Measurements from ENCODE around the gene NT5C1B.

Gene NT5C1B

DNA sequence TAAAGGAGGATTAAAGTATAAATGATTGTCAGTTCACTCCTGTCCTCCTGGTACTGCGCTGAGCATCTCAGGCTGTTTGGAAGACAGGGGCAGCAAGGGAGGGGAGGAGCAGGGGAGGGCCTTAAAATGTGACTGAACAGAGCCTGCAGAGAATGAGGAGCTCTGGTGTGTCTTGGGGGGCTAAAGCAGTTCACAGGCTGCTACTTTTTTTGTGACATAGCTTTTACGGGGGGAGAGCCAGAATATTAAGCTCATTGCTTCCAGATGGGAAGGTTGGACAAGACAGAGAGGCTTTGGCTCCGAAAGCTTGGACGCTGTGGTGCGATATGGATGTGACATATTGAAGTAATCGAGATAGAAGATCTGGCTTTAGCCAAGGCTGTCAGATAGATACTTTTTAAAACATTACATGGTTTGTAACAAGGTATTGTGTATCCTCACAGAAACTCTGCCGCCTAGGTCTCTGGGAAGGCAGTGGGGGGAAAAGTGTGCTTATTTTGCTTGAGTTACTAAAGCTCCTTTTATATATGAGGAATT is 69.4 kb downstream of the NT5C1B start:
- no peak for TF ChIP-seq CTCF (IDR thresholded peaks at IDR 0.05)

DNA sequence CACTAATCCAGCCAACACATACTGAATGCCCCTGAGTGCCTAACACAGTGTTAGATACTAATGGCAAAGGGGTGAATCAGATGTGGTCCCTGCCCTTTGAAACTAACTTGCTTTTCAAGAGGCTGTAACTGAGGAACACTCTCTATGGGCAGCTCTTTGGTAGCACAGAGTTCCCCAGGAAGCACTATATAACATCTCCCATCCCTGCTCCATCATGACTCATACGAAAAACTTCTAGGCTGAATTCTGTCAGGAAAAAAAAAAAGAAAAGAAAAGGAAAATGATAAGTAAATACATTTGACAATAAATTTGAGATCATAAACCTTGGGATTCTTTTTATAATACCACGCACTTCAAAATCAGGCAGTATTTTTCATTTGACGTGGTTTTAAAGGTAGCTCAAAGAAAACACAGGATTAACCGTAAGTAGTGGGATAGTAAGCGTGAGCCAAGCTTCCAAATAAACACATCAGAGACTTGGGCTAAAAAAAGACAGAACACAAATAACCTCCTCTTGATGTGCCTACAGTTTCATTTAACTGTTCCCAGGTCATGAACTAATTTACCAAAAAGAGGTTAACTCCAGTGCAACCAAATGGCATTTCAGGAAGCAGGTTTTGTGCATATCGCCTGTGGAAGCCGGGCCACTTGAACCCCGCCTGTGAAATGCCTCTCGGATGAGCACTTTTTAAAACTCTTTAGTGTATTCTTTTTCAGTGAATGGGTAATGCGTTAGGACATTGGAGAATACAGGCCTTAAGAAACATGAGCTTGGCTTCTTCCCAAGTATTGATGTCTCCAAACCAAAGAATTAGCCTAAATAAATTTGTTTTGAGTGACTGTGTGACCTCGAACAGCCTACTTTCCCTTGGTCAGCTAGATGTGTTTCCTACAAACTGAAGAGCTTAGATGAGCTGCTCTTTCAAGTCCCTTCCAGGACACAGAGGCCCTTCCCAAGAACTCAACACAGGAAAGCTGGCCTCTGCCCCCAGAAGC is 71.0 kb downstream of the NT5C1B start:
- no peak for TF ChIP-seq CTCF (IDR thresholded peaks at IDR 0.05)

- TF ChIP-seq CTCF (IDR thresholded peaks at IDR 0.05) = no peak
These were observed 72.0 kb downstream of the NT5C1B start for GRCh38 chr2:18517386-18517785.

DNA sequence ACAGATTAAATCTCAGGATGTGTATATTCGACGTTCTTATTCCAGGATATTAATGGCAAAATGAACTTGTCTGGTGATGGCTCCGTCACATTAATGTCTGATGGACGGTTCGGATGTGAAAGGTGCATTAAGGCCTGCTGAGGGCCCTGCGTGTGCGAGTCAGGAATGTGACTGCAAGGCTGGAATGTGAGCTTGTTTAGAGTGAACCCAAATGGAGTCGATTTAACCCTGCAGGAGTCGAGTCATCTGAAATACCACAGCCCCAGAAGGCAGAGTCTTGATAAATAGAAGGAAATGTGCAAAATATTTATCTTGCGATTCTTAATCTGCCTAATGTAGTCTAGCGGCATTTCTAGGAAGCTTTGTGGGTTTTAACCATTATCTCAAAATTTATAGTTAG is 73.3 kb downstream of the NT5C1B start:
- no peak for TF ChIP-seq CTCF (IDR thresholded peaks at IDR 0.05)

GRCh38 chr2:18514526-18515461 is 74.6 kb downstream of the NT5C1B start:
- no peak for TF ChIP-seq CTCF (IDR thresholded peaks at IDR 0.05)

Data from LNCAP (cell line).